HEK293T (cell line): ENCODE results near the gene UBE2R2.

Experiments used
- BHLHE40 ChIP-seq: fragments of 450-650 bp; IDR thresholded peaks from 2 replicates; pipeline ENCODE4 v1.6.1; 2016; ENCODE audit warnings: mild to moderate bottlenecking, moderate library complexity, borderline replicate concordance
- FOXA1 ChIP-seq: fragments of 450-650 bp; IDR thresholded peaks from 2 replicates; pipeline ENCODE4 v1.6.1; 2016; ENCODE audit warnings: mild to moderate bottlenecking
- FOXK2 ChIP-seq: fragments of 450-650 bp; IDR thresholded peaks from 2 replicates; pipeline ENCODE4 v1.6.1; 2016; ENCODE audit warnings: mild to moderate bottlenecking
- FOXM1 ChIP-seq: fragments of 450-650 bp; IDR thresholded peaks from 2 replicates; pipeline ENCODE4 v1.6.1; 2017; ENCODE audit warnings: mild to moderate bottlenecking, borderline replicate concordance
- L3MBTL2 ChIP-seq: fragments of 450-650 bp; conservative IDR thresholded peaks from 2 replicates; pipeline ENCODE4 v1.6.1; 2016; ENCODE audit warnings: mild to moderate bottlenecking
- LEF1 ChIP-seq: fragments of 450-650 bp; IDR thresholded peaks from 2 replicates; pipeline ENCODE4 v1.6.1; 2017; ENCODE audit warnings: mild to moderate bottlenecking, borderline replicate concordance
- SUZ12 ChIP-seq: fragments of 450-650 bp; IDR thresholded peaks from 2 replicates; pipeline ENCODE4 v1.6.1; 2016; ENCODE audit warnings: mild to moderate bottlenecking

DNA sequence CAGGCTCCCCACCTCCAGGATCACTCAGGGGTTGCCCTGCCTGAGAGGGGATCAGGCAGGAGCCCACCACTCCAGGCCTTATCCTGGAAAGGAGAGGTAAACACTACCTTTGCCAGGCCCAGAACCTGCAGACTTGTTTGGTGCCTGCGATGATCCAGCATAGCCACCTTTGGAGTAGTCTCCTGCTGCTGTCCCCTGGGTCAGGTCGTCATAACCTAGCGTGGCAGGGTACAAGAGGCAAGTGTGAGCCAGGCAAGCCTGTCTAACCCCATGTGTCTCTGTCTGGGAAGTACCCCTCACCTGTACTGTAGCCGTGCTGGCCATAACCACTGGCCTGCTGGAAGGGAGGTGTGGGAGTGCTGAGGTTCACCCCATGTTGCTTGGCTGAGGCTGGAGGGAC is 106.1 kb downstream of the UBE2R2 start:
- no peak for TF ChIP-seq LEF1
- TF ChIP-seq L3MBTL2: no peak
- no peak for TF ChIP-seq SUZ12
- TF ChIP-seq BHLHE40: no peak
- no peak for TF ChIP-seq FOXK2
- no peak for TF ChIP-seq FOXA1
- TF ChIP-seq FOXM1: no peak
